ENCODE measurements around the gene CRACR2A.
A peak's percentile ranks its signal among the peaks of the same experiment; 100 is the strongest.

CRACR2A gene, protein sequence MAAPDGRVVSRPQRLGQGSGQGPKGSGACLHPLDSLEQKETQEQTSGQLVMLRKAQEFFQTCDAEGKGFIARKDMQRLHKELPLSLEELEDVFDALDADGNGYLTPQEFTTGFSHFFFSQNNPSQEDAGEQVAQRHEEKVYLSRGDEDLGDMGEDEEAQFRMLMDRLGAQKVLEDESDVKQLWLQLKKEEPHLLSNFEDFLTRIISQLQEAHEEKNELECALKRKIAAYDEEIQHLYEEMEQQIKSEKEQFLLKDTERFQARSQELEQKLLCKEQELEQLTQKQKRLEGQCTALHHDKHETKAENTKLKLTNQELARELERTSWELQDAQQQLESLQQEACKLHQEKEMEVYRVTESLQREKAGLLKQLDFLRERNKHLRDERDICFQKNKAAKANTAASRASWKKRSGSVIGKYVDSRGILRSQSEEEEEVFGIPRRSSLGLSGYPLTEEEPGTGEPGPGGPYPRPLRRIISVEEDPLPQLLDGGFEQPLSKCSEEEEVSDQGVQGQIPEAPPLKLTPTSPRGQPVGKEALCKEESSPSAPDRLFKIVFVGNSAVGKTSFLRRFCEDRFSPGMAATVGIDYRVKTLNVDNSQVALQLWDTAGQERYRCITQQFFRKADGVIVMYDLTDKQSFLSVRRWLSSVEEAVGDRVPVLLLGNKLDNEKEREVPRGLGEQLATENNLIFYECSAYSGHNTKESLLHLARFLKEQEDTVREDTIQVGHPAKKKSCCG
- 1.8 to 14.1 (median 5.5) reads per million in 18 experiments for total RNA-seq

DNA sequence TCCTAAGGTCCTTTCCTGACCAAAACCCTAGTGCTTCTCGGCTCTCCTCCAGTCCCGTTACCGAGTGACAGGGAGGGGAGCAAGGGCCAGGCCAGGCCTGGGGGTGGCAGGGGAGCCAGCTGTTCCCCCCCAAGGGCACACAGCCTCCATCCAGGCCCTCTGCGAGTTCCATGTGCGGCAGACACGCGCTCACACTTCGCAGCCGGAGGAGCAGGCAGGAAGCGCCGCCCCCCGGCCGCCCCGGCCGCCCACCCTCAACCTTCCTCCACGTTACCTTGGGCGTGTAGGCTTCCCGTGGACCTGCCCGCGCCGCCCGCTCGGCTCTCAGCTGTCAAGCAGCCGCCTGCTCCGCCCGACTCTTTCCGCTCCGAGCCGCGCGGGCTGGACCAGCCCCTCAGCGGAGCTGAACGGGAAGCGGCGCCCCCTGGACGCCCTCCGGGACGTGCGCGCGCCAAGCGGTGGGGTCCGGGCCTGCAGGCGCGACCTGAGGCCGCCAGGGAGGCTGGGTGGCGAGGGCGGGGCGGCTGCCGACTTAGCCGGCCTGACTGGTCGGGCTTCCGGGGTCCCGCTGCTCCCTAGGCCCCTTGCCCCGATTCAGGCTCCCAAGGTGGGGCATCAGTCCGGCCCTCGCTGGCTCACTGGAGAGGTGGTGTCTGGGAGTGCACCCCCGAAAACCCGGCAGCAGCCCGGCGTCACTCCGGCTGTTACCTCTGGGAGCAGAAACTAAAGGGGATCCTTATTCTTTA, at the start of gene CRACR2A:
Gene CRACR2A (minus strand): TSS at position 369 of the 746 bp plus-strand sequence. CDS start 56,110 bp downstream, outside the sequence.
- DNase-seq, result peak; percentile 69 to 70

DNA sequence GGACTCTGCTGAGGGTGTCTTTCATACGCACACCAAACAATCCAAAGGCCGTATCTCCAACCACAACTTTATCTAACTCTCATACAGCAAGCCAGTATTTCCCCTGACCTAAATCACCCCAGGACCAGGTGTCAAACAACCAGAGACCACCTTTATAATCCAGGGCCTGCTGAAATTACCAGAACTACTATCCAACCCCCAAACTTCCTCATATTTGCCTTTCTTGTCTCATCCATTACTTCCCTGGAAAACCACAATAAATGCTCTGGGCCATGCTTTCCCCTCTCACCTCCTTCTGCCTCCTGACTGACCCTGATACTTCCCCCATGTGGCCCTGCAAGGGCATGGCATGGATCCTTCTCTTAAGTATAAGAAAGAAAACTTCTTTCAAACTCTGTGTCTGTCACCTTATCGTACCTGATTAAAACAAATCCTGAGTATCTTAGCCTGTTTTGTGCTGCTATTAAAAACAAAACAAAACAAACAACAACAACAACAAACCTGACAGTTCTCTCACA, 44.7 kb upstream of the CRACR2A start:
- DNase-seq, result peak; percentile 15 to 39

DNA sequence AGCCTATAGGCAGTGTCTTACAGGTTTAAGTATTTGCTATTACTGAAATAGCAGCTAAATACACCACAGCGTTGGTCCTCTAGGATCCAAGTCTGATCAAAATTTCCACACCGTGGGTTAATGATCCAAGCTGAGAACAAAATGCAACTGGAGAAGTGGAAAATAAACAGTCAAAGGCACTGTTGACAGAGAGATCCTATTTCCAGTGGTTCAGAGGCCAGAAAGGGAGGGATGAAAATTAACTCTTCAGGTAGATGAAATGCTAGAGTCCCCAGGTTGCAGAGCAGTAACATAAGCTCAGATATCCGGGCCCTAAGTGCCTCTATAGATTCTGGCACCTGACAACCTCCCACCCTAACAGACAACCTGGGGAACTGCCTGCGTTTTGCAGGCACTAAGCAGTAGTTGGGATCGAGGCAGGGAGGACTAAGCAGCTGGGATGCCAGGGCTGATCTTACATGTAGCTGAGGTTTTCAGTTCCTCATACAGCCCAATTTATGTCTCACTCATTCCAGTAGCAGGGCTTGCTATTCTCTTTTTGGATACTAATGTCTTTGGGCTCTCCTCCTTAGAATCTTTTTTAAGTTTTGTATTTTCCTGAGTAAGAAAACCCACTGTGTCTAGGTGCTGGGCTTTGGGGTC, 42.7 kb upstream of the CRACR2A start:
- DNase-seq, result no peak

DNA sequence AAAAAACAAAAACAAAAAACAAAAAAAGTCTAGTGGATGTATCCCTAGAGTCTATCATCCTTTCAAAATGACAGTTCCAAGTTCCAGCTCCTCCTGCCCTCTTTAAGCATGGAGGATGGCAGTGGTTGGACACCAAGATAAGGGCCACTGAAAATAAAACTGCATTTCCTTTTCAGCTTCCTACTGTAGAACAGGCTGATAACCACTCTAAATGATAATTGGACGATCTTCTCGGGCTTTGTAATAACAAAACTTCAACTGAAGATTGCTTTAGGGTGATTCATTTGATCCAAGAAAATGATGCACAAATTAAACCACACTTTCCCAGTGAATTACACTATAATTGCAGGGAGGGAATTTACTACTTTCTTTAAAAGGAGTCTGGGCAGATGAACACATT, 42.2 kb upstream of the CRACR2A start:
- DNase-seq, result no peak

DNA sequence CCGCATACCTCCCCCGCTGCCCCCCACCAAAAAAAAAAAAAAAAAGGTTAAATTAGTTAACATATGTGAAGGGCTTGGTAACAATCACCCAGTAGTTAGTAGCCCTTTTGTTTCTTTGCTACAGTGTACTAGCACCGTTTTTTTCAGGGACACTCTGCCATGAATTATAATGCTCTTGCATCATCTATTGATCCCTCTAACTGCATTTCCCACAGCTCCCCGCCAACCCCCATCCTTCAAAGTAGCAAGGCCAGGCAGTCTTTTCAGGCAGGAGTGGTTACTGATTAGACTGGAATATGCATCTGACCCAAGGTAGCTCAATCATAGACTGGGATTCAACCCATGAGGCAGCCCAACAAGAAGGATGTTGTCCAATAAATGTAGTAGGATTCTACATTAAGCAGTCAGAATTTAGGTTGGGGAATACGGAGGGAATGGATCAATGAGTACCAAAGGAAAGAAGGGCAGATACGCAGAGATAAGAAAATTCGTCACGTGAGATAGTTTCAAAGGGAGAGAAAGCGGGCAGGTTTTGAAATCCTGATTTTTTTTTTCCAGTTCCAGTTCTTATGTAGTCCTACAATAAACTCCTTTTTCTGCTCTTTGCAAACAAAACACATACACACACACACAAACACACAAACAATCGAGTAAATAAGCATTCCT, 39.8 kb upstream of the CRACR2A start:
- DNase-seq, result no peak

DNA sequence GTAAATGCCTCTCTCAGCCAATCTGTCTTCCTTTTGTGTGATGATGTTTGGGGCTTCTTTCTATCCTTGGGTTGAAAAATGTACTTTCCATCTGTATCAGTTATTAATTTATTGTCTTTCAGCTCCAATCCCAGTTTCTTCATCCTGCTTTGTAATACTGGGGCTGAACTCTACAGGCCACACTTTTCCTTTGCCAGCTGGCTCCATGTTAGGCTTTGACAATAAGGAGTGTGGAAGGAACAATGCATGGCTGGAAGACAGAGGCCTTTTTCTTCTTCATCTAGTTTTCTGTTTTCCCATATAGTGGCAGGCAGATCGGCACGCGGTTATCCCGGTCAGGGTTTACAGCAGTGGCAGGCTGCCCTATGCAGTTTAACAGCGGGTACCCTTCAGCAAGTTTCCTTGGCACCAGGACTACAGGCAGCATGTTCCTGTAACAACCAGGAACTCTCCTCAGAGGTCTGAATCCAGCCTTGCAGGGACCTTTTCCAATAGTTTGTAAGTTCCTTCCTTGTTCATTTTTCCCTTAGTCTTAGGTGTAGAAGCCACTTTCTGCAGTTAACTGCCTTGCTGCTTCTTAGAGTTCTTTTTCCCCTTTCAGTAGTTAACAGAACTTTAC, 38.5 kb upstream of the CRACR2A start:
- DNase-seq, result no peak

DNA sequence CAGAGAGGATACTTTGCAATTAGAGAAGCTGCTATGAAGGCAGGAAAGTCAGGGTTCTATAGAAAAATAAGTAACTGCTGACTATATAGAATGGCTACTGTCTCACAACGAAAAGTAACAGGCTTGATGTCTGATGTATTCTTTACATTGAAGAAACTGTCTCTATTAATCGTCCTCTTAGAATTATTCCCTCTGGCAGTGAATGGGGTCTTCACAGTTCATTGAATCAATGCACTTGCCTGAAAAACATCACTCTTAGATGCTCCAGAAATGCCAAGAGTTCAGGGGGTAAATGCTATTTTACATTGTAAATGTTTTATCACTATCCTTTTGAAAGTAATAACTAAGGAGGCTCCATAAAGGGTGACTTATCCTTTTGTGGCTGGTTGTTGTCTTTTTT, 37.7 kb upstream of the CRACR2A start:
- DNase-seq, result no peak

DNA sequence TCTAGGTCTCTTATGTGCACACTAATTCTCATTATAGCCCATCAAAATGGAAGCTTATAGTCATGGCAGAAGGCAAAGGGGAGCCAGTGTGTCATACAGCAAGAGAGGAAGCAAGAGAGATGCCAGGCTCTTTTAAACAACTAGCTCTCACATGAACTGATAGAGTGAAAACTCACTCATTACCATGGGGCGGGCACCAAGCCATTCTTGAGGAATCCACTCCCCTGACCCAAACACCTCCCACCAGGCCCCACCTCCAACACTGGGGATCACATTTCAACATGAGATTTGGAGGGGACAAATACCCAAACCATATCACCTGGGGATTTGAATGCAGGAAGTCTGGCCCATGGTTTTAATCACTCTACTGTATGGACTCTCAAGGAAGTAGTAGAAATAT, 36.9 kb upstream of the CRACR2A start:
- no peak for DNase-seq

DNA sequence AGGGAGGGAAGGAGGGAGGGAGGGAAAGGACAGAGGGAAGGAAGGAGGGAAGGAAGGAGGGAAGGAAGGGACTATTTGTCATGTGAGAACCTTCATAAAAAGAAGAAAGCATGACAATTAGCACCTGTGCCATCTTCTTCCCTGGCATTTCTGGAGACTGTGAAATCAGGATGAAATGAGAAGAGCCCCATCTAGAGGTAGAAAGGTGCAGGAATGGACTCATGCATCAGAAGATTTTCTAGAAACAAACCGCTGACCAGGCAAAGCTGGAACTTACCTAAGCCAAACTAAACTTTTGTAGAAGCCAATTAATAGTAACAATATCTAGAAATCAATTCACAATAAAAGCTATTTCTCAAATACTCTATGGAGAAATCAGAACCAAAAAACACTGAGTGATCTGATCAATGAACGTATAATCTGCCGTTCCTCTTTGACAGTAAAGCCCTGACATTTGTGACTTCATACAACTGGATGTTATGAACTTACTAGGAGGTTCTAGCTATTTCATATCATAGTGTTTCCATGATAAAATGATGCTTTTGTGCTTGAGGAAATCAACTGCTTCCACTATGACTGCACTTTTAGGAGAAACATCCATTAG, 24.4 kb upstream of the CRACR2A start:
- DNase-seq, result peak; percentile 55 to 58

DNA sequence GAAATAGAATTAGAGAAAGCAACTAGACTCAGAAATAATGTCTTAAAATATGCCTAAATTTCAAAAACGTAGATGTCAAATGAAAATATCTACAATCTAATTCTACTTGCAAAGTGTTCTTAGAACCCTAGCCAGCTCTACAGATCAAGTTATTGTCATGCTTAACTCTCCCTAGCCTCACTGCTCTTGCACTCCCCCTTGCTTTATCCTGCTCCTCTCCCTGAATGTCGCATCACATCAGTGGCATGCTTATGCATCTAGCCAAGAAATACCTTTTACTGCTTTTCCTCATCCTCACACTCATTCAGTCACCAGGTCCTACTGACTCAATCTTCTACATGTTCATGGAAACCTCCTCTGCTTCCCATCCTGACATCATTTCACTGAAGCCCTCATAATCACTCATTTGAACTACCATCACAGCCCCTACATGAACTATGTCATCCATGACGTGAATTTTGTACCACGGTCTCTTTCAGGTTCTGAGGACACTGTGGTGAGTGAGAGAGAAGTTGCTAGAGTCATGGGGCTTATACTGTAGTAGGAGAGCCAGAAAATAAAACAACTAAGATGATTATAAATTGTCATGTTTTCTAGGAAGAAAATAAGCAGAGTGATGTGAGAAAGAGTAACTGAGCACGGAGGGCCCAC, 22.6 kb upstream of the CRACR2A start:
- DNase-seq, result no peak

DNA sequence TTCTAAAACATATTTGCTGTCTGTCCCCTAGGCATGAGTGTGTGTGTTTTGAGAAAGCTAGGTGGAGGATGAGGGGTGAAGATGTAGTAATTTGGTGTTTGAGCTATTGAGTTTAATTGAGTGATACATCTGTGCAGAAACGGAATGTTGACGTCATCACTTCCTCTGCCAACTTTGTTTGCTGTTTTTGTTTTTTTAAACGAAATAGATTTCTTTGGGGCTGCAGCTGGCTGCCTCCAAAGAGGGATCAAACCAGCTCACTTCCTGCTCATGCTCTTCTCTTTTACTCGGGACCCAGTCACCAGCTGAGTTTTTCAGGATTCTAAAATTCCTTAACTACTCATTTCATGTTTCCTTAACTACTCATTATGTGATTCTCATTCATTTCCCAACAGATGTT, 19.5 kb upstream of the CRACR2A start:
- DNase-seq, result no peak

DNA sequence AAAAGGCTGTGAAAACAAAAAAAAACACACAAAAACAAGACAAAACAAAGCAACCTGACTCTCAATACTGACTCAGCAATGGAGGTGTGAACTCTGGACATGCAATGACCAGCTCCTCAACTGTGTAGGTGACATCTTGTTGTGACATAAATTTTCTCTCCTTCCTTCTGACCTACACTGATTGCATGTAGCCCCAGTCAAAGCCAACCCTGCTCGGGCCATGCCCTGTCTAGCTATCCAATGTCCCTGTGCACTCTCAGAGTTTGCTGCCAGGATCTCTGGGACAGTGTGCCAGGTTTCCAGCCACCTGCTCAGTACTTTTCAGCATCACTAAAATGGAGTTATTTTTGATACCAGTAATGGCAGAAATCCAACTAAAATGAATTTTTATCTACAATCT, 18.9 kb upstream of the CRACR2A start:
- DNase-seq, result no peak

DNA sequence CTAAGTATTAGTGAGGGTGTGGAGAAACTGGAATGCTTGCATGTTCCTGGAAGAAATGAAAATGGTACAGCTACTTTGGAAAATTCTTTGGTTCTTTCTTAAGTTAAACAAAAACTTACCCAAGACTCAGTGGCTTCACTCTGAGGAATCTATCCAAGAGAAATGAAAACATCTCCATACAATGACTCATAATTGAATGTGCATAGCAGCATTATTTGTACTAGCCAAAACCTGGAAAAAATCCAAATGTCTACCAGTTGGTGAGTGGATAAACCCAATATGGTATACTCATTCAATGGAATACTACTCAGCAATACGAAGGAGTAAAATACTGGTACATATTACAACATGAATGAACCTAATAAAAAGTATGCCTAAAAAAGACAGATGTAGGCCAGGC, 18.0 kb upstream of the CRACR2A start:
- DNase-seq, result no peak

DNA sequence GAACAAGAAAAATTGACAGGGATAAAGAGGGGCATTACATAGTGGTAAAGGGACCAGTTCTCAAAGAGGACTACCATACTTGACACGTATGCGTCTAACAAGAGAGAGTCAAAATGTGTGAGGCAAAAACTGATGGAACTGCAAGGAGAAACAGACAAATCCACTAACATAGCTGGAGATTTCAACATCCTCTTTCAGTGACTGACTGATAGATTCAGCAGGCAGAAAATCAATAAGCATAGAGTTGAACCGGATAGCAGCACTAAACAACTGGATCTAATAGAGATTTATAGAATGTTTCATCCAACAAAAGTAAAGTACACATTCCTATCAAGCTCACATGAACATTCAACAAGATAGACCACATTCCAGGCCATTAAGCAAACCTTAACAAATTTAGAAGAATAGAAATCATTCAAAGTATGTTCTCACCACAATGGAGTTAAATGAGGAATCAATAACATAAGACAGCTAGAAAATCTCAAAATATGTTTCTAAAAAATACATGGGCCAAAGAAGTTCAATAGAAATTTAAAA, 16.1 kb upstream of the CRACR2A start:
- DNase-seq, result no peak

DNA sequence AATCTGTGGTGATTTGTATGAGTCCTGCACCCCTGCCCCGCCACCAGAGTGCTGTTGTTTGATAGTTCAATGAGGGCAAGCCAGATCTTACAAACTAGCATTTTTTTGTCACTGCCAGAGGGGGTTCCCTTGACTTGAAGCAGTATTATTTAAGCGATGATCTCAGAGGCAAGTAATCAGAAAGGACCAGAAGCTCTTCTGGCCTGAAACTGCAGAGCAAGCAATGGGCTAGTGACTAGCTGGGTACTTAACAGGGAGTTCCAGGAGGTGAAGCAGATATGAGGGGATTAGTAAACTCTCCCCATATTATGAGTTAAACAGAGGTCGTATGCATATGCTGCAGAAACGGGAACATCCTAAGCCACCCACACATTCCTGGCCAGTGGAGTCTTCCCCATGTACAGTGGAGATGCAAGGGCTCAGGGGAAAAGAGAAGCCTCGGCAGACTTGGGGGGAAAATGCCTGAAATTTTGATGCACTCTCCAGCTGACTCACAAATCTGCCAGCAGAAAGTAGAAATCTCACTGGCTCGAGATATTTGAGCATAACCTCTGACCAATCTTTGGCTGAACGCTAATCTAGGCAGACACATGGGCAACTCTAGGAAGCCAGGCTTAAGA, 8.3 kb upstream of the CRACR2A start:
- peak; percentile 29 to 82 for DNase-seq

DNA sequence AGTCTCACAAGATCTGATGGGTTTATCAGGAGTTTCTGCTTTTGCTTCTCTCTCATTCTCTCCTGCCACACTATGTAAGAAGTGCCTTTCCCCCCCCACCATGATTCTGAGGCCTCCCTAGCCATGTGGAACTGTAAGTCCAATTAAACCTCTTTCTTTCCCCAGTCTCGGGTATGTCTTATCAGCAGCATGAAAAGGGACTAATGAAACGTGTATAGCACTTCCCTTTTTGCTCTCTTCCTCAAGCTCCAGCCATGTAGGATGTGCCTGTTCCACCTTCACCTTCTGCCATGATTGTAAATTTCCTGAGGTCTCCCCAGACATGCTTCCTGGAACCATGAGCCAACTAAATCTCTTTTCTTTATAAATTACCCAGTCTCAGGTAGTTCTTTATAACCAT, 7.0 kb upstream of the CRACR2A start:
- DNase-seq, result peak in 1 of 2 donors; percentile 5

DNA sequence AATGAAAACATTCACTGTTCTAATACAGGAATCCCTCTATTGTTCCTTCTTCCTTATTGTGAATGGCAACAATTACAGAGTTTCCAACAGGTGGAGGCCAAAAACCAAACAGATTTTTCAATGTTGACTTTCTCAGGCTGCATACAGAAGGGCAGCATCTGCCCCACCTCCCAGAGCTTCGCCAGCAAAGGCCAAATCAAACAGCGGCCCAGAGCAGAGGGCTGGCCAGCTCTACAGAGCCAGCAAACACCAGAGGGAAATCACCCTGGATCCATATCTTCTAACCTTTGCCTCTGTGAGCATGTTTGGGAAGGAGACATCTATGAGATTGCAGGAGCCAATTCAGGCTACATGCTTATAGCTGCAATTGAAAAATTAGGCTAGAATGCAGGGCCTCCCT, 4.4 kb upstream of the CRACR2A start:
- no peak for DNase-seq

DNA sequence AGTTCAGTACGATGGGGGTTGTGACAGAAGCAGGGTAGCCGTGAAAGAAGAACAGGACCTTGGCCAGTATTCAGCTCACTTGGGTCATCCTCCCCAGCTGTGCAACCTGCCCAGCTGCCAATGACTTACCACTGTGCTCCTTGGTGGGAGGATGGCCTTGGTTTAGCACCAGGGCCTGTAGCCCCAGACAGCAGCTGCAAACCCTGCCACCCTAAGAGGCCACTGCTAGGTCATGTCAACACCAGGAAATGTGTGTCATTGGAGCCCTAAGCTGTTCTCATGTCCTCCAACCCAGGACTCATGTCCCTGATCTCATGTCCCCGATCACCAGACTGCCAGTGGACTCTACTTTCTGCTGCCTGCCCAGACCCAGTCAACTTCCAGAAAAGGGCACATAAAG, 3.0 kb upstream of the CRACR2A start:
- no peak for DNase-seq

DNA sequence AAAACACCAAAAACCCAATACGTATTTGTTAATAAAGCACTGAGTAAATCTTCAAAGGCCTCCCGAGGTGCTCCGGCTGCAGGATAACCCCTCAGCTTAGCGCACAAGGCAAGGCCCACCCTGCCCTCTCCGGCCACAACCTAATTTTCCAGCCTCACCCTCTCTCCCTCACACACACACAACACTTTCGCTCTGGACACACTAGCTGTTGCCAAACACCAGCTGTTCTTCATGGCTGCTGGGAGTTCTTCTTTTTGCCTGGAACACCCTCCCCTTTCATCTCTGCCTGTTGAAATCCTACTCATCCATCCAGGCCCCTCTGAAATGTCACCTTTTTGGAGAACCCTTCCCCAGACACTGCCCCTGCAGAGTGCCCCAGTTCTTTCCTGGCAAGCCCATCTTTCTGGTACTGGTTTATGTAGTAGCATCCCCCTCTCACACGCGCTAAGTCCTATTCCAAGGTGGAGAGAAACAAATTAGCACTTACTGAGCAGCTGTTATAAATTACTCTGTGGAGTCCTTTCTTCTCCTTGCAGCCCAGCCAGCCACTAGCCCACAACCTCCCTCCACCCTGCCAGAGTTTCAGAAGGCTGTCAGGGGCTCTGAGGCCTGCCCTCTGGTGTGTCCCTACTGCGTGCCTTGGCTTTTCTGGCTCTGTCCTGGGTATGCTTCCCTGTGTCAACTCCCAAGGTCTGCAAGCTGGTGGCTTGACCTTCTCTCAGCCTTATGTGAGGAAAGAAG, 805 bp upstream of the CRACR2A start:
- peak; percentile 63 to 72 for DNase-seq

Data from inflammatory macrophage (primary cell).